Lung (tissue), 16 donors: ENCODE results near the gene OR6K2. TPM values are rescaled to one million over a fixed set of nuclear protein-coding genes. Genes with fewer than 3 reads are reported as not detected.

Experiments
- ATAC-seq: fragments of 200-7000 bp; cut with Tn5 transposase; one replicate; pipeline ENCODE4 v1.9.1; 2020; ENCODE audit warnings: moderate number of reproducible peaks; ENCODE audit not compliant: insufficient read depth, low FRiP score
- DNase-seq, 3 donors: peaks; one replicate each; pipeline ENCODE4 v3.0.0-alpha.2; 2013 to 2017
- H3K27ac ChIP-seq, 2 donors: one replicate each; pipeline ENCODE4 v1.5.1; 2013; ENCODE audit warnings: mild to moderate bottlenecking in 2 of 2, moderate library complexity in 2 of 2, control low read depth in 1 of 2, inconsistent platforms in 1 of 2, low read depth in 1 of 2, low read length in 1 of 2
- H3K27me3 ChIP-seq, 3 donors: one replicate each; pipeline ENCODE4 v1.5.1; 2013; ENCODE audit warnings: low read length in 2 of 3; ENCODE audit not compliant: control insufficient read depth in 3 of 3, insufficient read depth in 3 of 3
- H3K36me3 ChIP-seq, 4 donors: one replicate each; pipeline ENCODE4 v1.5.1; 2013; ENCODE audit warnings: low read length in 4 of 4, mild to moderate bottlenecking in 1 of 4, moderate library complexity in 1 of 4; ENCODE audit not compliant: control insufficient read depth in 4 of 4, insufficient read depth in 4 of 4
- H3K4me1 ChIP-seq, 5 donors: one replicate each; pipeline ENCODE4 v1.5.1; 2013; ENCODE audit warnings: low read length in 5 of 5, mild to moderate bottlenecking in 2 of 5, moderate library complexity in 1 of 5; ENCODE audit not compliant: control insufficient read depth in 5 of 5, insufficient read depth in 5 of 5
- H3K4me3 ChIP-seq: one replicate; pipeline ENCODE4 v1.5.1; 2013; ENCODE audit warnings: mild to moderate bottlenecking, control low read depth, moderate library complexity
- H3K9ac ChIP-seq, 2 donors: one replicate each; pipeline ENCODE4 v1.5.1; 2013; ENCODE audit warnings: low read length in 2 of 2, control low read depth in 1 of 2; ENCODE audit not compliant: insufficient read depth in 1 of 2
- H3K9me3 ChIP-seq, 4 donors: one replicate each; pipeline ENCODE4 v1.5.1; 2013; ENCODE audit warnings: low read length in 3 of 4, mild to moderate bottlenecking in 1 of 4, moderate library complexity in 1 of 4; ENCODE audit not compliant: control insufficient read depth in 4 of 4, insufficient read depth in 3 of 4
- WGBS, 2 donors: extraction: QIAGEN DNeasy Blood & Tissue Kit; methylation state at CpG; one replicate each; pipeline ENCODE4 v1.1.7; 2013; 5-methylcytosine and 5-hydroxymethylcytosine counted together
- long read RNA-seq, 5 donors: transcript quantifications; one replicate each; lab custom pipeline, GENCODE V29; 2026
- polyA plus RNA-seq, 2 donors: library from polyadenylated mRNA; stranded (reverse); fragments of 200-250 nt; gene quantifications; one replicate each; pipeline ENCODE4 v1.2.1, GENCODE V29; 2013
- total RNA-seq, 2 donors: library from RNA; depleted of rRNA in 1 of 2; stranded (reverse); fragments of >200 nt in 1 of 2; gene quantifications; one replicate each; pipeline ENCODE4 v1.2.1, GENCODE V29; 2014 to 2021
- TF ChIP-seq, protein P1 (sequence below): IDR thresholded peaks from 2 replicates; pipeline ENCODE4 v1.5.1; 2012; ENCODE audit warnings: mild to moderate bottlenecking; ENCODE audit errors: control extremely low read depth, extremely low read depth
- donor health status: control.
- donor health status: control.
- donor health status: Bipolar disorder and iron deficiency.
- donor health status: healthy.
- donor health status: DM: yes; HTN: yes; CAD: no.

Gene OR6K2, protein sequence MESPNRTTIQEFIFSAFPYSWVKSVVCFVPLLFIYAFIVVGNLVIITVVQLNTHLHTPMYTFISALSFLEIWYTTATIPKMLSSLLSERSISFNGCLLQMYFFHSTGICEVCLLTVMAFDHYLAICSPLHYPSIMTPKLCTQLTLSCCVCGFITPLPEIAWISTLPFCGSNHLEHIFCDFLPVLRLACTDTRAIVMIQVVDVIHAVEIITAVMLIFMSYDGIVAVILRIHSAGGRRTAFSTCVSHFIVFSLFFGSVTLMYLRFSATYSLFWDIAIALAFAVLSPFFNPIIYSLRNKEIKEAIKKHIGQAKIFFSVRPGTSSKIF
- total RNA-seq (not detected), polyA plus RNA-seq (not detected)
- long read RNA-seq, donor 1 = 0 reads
- long read RNA-seq, donor 2 = 0 reads
- long read RNA-seq, donor 3 = 0 reads
- long read RNA-seq, donor 4 = 0 reads
- long read RNA-seq, donor 5 = 0 reads

DNA sequence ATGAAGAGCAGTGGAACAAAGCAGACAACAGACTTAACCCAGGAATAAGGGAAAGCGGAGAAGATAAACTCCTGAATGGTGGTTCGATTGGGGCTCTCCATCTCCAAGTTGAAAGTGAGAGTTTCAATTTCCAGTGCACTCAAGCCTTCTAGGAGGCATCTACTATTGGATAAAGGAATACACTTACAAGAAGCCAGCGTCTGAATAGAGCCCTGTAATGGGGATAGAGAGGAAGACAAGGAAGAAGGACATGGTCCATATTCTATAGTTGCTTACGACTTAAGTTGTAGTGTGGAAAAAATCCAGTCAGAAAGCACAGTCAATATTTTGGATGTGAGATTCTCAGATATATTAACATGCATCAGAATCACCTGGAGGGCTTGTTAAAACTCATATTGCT is at the start of gene OR6K2:
OR6K2 (minus strand) TSS at position 101 of the 400 bp plus-strand sequence; CDS start at position 101, 0 bp downstream.
- H3K36me3 ChIP-seq = no peaks in the 10 kb centered on the region
- no peak within 1 kb of the TSS for H3K27ac ChIP-seq
- H3K4me1 ChIP-seq = no peaks in the 10 kb centered on the region
- no peaks in the 10 kb centered on the region for H3K27me3 ChIP-seq
- DNase-seq = no peak
- no peak within 1 kb of the TSS for H3K9ac ChIP-seq
- no peak for ATAC-seq
- H3K4me3 ChIP-seq = no peak within 1 kb of the TSS
- WGBS, 2 donors = 89 to 90% methylated on average over 4 of the region's 4 CpGs
- H3K9me3 ChIP-seq = no peaks in the 10 kb centered on the region
- TF ChIP-seq, protein P1, sequence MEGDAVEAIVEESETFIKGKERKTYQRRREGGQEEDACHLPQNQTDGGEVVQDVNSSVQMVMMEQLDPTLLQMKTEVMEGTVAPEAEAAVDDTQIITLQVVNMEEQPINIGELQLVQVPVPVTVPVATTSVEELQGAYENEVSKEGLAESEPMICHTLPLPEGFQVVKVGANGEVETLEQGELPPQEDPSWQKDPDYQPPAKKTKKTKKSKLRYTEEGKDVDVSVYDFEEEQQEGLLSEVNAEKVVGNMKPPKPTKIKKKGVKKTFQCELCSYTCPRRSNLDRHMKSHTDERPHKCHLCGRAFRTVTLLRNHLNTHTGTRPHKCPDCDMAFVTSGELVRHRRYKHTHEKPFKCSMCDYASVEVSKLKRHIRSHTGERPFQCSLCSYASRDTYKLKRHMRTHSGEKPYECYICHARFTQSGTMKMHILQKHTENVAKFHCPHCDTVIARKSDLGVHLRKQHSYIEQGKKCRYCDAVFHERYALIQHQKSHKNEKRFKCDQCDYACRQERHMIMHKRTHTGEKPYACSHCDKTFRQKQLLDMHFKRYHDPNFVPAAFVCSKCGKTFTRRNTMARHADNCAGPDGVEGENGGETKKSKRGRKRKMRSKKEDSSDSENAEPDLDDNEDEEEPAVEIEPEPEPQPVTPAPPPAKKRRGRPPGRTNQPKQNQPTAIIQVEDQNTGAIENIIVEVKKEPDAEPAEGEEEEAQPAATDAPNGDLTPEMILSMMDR = no peak

DNA sequence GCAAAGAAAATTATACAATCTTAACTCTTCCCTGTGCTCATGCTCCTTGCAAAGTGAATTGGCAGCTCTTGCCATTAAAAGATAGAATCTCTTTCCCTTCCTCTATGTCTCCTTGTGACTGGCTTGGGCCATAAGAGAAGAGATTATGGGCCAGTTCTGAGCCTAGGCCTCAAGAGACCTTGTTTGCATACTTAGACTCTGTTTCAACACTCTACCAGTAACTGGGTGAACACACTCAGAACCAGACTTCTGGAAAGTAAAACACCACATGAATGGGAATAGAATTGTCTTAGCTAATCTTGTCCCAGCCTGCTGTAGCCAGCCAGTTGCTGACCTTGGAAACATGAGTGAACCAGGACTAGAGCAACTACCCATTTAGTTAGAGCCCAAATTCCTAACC is 35.4 kb upstream of the OR6K2 start:
- Histone ChIP-seq H3K4me1 (no peaks in the 10 kb centered on the region), H3K36me3 (no peaks in the 10 kb centered on the region), H3K9ac (no peak overlapping the region), H3K27me3 (no peaks in the 10 kb centered on the region), H3K9me3 (no peaks in the 10 kb centered on the region), H3K4me3 (no peak overlapping the region), H3K27ac (no peak overlapping the region)
- TF ChIP-seq, protein P1 = no peak
- DNase-seq (no peak), ATAC-seq (no peak)

DNA sequence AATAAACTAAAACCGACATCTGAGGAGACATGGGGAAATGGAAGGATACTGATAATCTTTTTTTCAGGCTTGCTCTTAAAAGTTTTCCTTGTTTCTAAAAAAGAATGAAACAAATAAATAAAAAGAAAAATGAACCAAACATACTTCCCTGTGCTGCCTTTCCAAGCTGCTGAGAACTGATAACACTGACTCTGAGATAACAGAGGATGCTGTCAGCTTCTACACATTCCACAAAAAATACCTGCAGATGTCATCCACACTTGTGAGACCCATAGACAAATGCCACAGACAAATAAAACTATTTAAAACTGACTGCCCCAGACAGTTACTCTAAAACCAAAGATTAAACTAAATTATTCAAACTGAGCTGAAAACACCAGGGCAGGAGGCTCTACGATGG is 32.1 kb upstream of the OR6K2 start:
- no peaks in the 10 kb centered on the region for H3K9me3 ChIP-seq
- H3K4me1 ChIP-seq = no peaks in the 10 kb centered on the region
- H3K27ac ChIP-seq = no peak overlapping the region
- TF ChIP-seq, protein P1 = no peak
- no peak overlapping the region for H3K4me3 ChIP-seq
- H3K9ac ChIP-seq = no peak overlapping the region
- no peak for ATAC-seq
- DNase-seq = no peak
- no peaks in the 10 kb centered on the region for H3K27me3 ChIP-seq
- WGBS, 2 donors = 56 to 84% methylated on average over 2 of the region's 2 CpGs
- H3K36me3 ChIP-seq = no peaks in the 10 kb centered on the region
